GM12864 (cell line): Measurements from ENCODE around the gene SRRM4.
"Not testable (repeated sequence)": the region's sequence is repeated elsewhere in the genome, so short reads cannot be mapped to it uniquely, and the experiment has no call there.

Experiments
- DNase-seq: peaks from one replicate; pipeline ENCODE4 v3.0.0-alpha.2; 2011; ENCODE audit warnings: low read depth
- H3K4me3 ChIP-seq: 2 replicates; pipeline ENCODE4 v1.5.1; 2011; ENCODE audit warnings: mild to moderate bottlenecking, low read depth, low read length, control low read depth
- CTCF ChIP-seq: IDR thresholded peaks from 2 replicates; pipeline ENCODE4 v1.5.1; 2011; ENCODE audit warnings: low read depth, mild to moderate bottlenecking, moderate library complexity, low read length, control low read depth, inconsistent platforms; ENCODE audit errors: missing control alignments

Gene SRRM4

DNA sequence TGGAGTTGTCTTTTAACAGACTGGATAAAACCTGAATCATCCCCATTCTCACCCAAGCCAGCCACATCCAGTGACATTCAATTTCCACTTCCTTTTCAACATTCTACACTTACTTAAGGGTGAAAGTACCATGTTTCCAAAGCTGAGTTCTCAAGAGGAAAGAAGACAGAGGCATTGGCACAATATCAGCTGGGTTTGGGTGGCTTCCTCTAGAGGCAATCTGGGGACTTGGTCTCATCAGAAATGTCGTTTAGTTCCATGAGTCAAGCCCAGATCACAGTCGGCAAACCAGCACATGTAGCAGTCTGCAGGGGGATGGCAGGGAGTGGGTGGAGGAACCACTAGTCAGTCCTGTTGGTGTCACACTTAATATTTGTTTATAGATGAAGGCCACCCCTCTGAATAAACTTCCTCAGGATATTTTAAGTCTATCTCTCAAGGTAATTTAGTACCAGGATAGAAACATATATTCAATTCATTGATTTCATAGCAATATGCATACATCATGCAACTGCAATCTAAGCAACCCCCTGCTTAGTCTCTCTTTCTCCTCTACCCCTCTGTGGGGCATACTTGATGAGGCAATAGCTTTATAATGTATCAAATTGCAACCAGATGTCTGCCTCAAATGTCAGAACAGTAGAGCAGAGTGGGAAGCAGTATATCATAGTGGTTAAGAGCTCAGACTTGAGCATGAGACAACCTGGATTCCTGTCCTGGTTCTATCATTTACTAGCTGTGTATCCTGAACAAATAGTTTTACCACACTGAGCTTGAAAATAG is 3.0 kb downstream of the SRRM4 start:
- DNase-seq, result no peak
- no peak for TF ChIP-seq CTCF

DNA sequence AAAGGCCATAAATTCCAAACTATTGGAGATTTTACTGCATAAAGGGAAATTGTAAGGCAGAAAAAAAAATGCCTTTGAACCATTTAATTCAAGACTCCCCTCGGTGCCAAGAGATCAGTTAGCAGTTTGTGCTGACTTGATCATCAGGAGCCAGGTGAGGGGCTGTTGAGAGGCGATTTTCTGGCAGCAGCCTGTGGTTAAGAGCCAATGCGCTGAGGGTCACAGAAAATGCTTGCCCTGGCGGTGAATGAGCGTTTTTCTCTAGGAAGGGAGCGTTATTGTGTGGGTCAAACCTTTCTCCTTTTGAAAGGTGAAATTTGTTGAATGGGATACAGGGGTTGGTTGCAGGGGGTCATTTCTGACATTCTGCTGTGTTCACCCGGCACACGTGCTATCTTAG is 4.7 kb downstream of the SRRM4 start:
- TF ChIP-seq CTCF, result no peak
- no peak overlapping the region for H3K4me3 ChIP-seq
- no peak for DNase-seq

More for the DNA sequence above, 3.0 kb downstream of the SRRM4 start:
- no peak overlapping the region for H3K4me3 ChIP-seq

GRCh38 chr12:118999107-118999506 is 17.8 kb downstream of the SRRM4 start:
- TF ChIP-seq CTCF, result no peak
- DNase-seq, result no peak
- no peak overlapping the region for H3K4me3 ChIP-seq

DNA sequence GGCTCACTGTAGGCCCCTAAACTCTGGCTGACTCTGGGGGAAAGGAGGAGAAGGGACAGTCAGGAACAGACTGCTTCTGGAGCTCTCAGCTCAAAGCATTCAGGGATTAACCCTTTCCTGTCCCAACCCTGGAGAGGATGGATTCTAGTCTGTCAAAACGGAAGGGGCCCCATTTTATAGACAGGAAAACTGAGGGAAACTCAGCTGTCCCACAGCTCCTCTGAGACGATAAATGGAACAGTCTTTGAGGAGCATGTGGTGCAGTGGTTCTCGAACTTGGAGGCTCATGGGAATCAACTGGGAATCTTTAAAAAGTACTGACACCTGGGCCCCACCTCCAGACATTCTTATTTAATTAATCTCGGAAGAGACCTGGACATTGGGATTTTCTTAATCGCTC is 23.7 kb downstream of the SRRM4 start:
- no peak for DNase-seq
- TF ChIP-seq CTCF, result no peak
- no peak overlapping the region for H3K4me3 ChIP-seq

DNA sequence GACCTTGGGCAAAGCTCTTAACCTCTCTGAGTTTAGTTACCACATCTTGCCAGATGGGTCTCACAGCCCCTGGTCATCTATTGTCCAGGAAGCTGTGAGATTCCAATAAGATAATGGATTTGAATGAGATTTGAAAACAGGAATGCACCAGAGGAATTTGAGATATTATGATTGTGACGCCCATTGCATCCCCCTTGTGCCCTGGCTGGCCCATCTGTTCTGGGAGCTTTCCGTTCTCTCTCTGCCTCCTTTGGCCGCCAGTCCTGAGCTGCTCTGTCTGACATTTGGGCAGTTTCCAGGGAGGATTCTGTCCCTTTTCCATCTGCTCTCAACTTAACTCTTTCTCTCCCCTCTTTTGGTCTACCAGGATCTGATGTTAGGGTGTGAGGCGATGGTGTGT is 24.6 kb downstream of the SRRM4 start:
- H3K4me3 ChIP-seq, result no peak overlapping the region
- no peak for TF ChIP-seq CTCF
- DNase-seq, result no peak

DNA sequence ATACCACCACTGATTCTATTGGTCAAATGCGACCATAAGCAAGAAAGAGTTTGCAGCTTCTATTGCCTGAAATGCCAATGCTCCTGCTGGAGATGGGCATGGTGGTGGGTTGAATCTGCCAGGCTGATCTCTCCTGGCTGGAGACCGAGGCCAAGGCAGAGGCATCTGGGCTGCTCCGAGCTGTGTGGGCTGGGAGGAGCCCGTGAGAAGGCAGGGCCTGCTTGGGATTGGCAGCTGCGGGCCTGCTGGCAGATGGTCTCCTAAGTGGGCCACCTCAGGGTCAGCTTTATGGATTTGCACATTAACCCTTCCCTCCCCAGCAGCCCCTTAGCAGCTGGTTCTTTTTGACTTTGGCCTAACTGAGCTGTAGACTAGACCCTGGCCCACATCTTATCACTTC is 25.4 kb downstream of the SRRM4 start:
- no peak for TF ChIP-seq CTCF
- no peak for DNase-seq
- H3K4me3 ChIP-seq, result no peak overlapping the region

- not testable (repeated sequence) for DNase-seq, H3K4me3 ChIP-seq
These were observed 26.9 kb downstream of the SRRM4 start for GRCh38 chr12:119008273-119008672.
